Fibroblast of skin of right biceps (primary cell): ENCODE data around the gene GIPR.
A peak's percentile ranks its signal among the peaks of the same experiment; 100 is the strongest.
"Not testable (repeated sequence)": the region's sequence is repeated elsewhere in the genome, so short reads cannot be mapped to it uniquely, and the experiment has no call there.

Experiments
- DNase-seq: peaks from one replicate; pipeline ENCODE4 v3.0.0-alpha.2; 2013

Gene GIPR, protein sequence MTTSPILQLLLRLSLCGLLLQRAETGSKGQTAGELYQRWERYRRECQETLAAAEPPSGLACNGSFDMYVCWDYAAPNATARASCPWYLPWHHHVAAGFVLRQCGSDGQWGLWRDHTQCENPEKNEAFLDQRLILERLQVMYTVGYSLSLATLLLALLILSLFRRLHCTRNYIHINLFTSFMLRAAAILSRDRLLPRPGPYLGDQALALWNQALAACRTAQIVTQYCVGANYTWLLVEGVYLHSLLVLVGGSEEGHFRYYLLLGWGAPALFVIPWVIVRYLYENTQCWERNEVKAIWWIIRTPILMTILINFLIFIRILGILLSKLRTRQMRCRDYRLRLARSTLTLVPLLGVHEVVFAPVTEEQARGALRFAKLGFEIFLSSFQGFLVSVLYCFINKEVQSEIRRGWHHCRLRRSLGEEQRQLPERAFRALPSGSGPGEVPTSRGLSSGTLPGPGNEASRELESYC

DNA sequence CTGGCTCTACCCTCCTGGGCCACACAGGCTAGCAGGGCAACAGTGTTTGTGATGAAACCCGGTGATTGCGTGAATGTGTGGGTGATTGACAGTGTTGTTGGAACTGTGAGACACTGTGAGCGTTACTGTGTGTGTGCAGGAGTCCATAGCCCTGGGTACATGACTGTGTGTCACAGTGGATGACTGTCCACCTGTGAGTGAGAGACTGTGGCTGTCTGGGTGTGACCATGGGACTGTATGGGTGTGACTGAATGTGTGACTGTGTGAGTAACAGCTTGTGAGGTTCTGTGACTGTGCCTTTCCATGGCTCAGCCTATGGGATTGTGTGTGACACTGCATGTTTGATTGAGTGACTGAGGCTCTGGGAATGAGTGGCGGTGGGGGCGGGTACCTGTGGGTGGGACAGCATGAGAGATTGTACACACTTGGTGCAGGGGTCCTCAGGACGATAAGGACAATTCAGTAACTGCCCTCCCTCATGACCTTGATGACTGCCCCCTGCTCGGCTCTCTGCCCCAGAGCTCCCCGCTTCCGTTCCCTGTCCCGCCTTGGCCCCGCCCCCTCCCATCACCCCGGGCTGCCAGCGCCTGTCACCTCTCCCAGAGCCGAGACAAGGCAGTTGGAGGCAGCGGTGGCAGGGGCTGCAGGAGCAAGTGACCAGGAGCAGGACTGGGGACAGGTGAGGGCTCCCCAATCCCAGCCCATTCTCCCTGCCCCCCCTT lies at the start of gene GIPR:
TSS of gene GIPR (plus strand) at position 602 of the 722 bp plus-strand sequence. CDS start 1,300 bp downstream, outside the sequence.
- DNase-seq = peak; percentile 60

DNA sequence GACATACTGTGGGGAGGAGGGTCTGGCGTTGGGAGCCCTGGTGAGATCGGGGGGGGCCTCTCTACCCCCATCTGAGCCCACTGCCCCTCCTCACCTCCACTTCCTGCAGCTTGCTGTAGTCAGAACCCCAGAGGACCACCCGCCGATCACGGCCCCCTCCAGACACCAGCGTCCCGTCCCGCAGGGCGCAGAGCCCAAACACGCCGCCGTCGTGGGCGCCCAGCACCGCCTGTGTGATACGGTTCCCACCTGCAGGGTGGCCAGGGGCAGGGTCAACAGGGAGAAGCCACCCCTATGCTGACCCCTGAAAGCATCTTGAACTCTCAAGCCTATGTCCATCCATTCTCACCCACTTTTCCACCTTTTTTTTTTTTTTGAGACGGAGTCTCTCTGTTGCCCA lies 46.6 kb upstream of the GIPR start:
- no peak for DNase-seq

DNA sequence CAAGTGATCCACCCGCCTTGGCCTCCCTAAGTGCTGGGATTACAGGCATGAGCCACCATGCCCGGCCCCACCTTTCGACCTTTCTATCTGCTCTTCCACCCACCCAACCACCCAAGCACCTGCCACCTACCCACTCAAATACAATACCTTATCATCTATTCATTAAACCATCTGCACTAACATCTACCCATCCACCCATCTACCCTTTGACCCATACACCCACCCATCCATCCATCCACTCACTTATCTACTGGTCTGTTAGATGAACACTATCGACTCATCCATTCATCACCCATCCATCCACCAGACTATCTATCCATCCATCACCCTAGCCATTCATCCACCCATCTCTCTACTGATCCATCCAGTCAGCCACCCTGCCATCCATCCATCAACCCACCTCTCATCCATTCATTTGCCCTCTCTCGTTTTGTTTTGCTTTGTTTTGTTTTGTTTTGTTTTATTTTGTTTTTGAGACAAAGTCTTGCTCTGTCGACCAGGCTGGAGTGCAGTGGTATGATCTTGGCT lies 46.0 kb upstream of the GIPR start:
- no peak for DNase-seq

DNA sequence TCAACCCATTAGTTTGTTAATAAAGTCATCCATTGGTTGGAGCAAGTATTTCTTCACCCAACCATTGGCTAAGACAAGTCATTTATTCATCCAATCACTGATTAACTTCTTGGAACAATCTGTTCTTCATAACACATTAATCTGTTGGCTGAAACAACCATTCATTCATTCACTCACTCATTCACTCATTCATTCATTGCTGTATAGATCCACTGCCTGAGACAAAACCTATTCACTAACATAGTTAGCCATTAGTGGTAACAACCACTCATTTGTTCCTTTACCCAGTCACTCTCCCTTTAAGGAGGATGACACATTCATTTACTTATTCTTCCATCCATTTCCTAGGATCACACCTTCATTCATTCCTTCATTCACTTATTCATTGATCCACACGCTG lies 44.0 kb upstream of the GIPR start:
- no peak for DNase-seq

DNA sequence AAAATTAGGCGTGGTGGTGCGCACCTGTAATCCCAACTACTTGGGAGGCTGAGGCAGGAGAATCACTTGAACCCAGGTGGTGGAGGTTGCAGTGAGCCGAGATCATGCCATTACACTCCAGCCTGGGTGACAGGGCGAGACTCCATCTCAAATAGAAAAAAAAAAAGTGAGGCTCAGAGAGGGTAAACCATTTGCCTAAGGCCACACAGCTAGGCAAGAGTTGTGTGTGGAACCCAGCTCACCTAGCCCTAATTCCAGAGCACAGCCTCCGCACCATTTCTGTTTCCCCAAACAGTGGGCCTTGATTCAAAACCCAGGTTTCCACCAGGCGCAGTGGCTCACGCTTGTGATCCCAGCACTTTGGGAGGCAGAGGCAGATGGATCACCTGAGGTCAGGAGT lies 39.8 kb upstream of the GIPR start:
- not testable (repeated sequence) for DNase-seq

DNA sequence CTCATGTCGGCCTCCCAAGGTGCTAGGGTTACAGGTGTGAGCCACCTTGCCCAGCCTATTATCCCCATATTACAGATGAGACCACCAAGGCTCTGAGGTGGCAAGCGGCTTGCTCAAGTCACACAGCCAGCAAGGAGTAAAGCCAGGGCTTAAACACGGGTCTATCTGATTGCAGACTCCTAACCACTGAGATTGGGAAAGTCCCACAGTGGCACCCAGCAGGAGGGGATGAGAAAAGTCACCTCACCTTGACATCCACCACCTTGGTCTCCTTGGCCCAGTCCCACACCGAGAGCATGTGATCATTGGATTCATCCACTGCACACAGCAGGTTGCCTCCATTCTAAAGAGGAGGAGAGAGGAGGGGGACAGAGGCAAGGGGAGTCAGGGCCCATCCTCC lies 38.3 kb upstream of the GIPR start:
- DNase-seq = no peak

DNA sequence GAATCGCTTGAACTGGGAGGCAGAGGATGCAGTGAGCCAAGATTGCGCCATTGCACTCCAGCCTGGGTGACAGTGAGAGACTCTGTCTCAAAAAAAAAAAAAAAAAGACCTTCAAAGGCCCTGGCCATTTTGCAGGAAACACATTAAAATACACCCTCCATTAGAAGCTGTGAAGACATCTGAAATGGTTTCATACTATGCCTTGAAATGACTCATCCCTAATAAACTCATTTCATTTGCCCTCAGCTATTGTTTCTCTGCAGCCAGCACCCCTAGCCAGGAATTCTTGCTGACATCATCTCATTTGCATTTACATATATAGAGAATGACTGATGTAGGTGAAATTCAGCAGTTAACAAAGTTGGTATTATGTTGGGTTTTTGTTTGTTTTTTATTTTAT lies 37.6 kb upstream of the GIPR start:
- DNase-seq = peak; percentile 96

DNA sequence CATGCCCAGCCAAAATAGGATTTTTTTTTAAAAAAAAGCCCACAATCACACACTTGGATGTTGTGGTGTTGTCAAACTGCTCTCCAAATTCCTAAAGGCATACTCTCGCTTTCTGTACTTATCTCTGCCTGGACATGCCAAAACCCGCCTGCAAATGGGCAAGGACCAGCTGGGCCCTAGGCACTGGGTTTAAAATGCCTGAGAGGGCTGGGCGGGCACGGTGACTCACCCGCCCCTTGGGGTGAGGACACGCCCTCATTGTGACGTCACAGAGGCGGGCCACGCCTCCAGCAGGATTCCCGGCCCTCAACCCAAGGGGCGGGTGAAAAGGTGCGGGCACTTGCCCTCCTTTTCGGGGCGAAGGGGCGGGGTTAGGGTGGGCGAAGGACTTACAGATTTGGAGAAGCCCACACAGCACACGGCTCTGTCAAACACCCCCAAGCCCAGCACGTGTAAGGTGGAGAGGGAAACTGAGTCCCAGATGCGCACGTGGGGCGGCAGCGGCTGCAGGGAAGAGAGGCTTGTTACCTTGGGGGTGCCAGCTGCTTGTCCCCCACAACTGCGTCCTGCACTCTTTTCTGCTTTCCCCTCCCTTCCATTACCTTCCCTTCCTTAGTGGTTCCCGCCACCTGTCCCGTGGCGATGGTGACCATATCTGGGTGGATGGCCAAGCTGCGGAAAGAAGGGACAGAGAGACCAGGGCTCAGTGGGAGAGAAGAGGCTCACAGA lies 35.4 kb upstream of the GIPR start:
- peak; percentile 82 for DNase-seq

DNA sequence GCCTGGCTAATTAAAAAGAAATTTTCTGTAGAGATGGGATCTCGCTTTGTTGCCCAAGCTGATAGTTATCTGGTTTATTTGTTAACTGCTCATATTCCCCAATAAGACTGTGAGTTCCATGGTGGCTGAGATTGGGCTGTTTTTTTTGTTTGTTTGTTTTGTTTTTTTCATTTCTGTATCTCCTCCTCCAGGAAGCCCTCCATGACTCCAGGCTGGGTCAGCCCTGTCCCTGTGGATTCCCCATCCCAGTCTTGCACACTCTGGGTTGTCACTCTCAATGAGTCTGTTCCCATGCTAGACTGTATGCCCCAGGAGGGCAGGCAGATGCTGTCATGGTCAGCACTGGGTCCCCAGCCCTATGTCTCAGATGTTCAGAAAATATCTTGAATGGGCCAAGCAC lies 31.7 kb upstream of the GIPR start:
- no peak for DNase-seq

DNA sequence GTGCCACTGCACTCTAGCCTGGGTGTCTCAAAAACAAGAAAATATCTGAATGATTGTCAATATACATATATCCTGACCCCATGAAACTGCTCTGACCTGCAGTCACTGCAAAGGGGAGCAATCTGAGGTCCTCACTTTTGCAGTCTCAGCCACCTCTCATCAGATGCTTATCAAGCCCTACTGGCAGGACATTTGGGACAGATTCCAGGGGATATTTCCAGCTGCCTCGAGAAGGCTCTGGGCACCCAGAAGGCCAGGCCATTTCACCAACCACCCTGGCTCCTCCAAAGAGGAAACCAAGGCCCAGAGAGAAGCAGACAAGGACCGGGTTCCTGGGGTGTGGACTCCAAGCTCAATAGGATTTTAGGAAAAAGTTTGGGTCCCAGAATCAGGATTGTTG lies 31.1 kb upstream of the GIPR start:
- no peak for DNase-seq

DNA sequence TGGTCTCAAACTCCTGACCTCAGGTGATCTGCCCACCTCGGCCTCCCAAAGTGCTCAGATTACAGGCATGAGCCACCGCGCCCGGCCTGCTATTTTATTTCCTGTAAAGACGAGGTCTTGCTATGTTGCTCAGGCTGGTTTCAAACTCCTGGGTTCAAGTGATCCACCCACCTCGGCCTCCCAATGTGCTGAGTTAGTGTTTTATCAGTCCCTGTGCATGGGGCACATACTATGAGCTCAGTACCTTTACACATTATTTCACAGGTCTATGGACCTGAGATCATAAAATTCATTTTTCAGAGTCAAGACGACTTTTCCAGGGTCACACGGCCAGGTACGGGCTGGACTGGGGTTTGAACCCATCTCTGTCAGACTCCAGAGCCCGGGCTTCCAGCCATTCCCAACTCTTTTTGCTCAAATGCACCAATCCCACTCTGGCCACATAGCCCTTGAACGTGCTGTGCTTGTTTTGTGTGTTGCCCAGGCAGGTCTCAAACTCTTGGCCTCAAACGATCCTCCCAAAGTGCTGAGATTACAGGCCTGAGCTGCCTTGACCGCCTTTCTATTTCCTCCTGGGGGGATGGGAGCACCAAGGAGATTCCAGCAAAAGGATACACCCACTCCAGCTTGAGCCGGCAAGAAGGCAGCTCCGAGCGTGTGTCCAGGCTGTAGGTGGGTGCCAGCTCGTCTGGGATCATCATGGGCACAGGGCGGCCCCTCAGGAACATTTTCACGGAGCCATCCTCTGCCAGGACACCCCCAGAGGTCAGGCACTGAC lies 29.9 kb upstream of the GIPR start:
- DNase-seq = no peak

DNA sequence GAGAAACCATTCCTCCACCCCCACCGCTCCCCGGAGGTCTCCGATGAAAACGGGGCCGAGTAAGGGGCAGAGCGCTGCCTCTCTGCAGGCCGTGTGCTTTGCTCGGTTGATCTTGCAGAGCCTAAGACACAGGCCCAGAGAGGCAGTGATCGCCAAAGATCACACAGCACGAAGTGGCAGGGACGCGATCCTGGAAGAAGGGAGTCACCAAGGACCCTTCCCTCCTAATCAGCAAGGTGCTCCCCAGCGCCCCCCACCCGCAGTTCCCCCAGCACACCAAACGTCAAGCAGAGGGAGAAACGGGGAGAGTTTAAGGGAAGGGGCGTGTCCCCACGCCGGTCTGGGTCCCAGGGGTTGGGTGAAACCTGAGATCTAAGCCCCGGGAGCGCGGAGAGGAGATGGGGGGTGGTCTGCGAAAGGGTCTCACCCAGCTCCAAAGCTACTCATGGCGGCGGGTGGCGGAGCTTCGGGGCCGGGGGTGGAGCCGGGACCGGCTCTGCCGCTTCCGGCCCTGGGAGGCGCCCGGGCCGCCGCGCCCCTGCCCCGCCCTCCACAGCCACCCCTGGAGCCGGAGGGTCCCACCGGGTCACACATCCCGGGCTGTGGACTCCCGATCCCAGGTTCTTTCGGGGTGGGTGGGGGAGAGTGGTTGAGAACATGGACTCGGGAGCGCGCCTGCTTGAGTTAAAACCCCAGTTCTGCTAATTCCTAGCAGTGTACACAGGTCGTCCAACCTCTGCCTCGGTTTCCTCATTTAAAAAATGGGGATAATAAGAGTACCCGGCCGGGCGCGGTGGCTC lies 28.9 kb upstream of the GIPR start, which contains the start of gene EML2:
TSS of gene EML2 (minus strand) at position 468 of the 800 bp plus-strand sequence. CDS start at position 447, 21 bp downstream.
- DNase-seq = peak; percentile 46

DNA sequence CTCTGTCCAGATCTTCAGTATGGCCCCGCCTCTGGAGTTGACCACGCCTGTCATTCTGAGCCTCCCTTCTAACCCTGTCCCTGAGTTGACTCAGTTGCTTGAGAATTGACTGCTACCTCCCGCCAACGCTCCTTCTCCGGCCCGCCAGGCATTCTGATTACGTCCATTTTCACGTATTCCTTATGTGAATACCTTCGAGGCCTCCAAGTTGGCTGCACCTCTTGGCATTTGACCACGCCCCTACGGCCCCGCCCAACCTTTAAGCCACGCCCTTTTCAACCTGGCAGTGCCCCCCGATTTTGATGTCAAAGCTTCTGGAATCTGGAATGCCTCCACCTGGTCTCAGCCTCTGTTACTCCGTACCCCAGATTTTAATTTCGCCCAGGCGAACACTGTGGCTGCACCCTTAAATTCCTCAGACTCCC lies 27.2 kb upstream of the GIPR start:
- DNase-seq = no peak

DNA sequence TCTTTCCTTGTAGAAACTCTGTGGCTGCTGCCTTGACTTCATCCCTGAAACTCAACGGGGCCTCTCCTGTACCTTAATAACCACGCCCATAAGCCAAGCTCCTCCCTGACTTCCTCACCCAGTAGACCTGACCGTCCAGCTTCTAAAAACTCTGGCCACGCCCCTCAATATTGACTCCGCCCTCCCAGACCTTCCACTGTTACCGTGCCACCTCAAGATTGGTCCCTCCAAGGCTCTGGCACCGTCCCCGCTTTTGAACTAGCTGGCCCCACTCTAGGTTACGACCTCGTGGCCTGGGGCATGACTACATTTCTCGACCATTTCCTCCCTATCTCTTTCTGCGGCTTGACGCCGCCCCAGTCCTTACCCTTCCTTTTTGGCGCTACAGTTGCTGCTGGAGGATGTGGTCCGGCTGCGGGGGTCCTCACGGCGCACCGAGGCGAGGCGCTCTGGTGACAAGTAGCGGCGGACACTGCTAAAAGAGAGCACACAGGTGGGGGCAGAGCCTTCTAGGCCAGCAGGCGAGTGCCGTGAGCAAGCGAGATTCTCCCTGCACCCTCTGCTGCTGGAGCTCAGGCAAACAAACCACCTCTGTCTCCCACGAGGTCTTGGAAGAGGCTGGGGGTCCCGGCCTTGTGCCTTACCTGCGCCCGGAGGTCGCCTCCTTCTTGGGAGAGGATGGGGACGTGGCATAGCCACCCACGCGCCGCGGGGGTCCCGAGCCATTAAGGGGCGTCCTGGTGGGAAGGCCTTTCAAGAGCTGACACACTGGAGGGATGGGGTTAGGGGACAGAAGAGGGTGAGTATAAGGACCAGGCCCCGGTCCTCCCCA lies 26.5 kb upstream of the GIPR start:
- peak; percentile 79 for DNase-seq

DNA sequence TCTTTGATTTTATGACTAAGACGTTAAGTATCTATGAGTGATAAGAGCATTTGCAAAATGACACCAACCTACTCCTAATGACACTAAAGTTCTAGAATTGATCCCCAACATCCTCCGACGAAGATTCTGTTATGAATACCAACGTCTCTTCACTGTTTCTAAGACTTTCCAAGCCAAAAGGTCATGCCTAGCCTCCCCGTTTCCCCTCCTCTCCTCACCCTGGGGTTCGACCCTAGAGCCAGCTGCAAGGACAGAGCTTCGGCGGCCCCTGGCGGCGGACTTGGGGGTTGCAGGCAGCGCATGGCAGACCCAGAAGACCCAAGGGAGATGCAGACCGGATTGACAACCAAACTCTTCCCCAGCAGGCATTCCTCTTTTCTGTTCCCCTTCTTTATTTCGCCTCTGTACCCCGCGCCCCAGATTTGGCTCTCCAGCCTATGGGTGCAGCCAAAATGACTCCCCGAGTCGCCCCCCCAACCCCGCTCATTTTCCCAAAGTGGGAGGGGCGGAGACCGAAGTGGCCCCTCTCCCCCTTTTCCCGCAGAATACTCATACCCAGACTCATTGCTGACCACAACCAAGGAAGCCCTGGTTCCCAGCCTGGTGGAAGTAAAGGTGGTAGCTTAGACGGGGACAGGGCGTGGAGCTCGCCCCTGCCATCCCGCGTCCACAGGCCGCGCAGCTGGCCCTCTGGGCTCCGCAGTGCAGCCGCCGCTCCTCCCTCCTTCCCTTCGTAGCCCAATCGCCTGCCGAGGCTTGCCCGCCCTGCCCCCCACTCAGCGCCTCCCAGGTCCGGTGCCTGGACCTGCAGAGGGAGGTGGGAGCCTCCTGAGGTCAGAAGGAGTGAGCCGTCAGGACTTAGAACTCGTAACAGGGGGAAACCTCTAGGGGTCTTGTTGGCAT lies 24.7 kb upstream of the GIPR start:
- DNase-seq = peak; percentile 77

DNA sequence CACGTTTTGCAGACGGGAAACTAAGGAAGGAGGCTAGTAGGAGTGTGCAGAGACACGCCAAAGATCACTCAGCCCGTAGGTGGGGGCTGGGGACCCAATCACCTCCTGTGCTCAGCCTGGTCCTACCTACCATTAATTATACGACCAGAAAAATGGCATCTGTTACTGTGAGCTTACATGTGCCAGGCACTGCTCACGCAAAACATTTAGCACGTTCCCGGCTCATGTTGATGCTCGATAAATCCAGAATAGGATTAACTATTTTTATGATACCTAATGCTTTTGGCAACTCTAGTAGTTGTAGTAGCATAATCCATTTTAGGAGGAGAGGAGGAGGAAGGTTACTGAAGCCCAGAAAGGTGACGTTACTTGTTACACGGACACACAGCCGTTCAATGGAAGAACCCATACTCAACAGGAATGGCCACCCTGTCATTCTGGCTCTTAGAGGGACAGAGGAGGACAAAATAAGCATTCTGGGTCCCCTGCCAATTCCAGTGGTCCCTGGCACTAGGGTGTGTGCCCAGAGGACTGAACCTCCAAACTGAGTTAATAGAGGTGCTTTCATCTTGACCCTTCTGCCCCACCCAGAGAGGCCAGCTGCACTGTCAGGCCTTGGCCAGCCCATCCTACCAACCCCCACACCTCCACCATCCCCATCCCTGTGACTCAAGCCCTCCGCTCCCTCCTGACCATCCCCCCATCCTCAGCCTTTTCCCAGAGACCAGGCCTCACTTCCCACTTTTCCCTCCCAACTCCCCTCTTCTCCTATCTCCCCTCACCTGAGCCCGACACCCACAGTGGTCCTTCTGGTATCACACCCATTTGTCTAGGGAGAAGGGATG lies 23.9 kb upstream of the GIPR start:
- peak; percentile 49 for DNase-seq

DNA sequence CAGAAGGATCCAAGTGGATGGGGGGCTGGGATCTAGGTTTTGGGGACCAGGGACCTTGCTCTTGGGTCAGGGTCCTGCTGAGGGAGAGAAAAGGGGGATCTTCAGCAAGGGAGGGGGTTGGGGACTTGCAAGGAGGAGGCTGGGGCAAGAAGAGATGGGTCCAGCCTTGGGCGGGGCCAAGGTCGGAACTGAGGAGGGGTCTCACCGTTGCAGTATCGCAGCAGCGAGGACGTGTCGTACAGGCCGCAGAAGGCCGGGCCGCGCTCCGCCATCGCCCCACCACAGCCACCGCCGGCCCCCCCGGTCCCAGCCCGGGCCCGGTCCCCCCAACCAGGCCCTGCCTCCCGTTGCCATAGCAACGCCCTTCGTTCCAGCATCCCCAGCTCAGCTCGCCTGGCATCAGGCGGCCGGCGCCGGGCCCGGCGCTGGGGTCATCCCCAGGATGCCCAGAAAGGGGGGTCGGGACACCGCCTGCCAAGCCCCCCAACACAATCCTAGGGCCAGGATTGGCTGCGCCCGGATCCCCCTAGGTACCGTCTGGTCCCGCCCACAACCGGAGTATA lies 22.9 kb upstream of the GIPR start:
- DNase-seq = no peak
